ENCODE measurements around the gene CMKLR1.

CMKLR1 gene

GRCh38 chr12:108302016-108302402 lies 37.1 kb downstream of the CMKLR1 start:
- no peak for DNase-seq (ENCODE audit: low read depth in 2 of 2, low spot score in 1 of 2)

GRCh38 chr12:108301346-108301745 lies 37.8 kb downstream of the CMKLR1 start:
- DNase-seq (ENCODE audit: low read depth in 2 of 2, low spot score in 1 of 2), result no peak

GRCh38 chr12:108299980-108300696 lies 39.0 kb downstream of the CMKLR1 start:
- no peak for DNase-seq (ENCODE audit: low read depth in 2 of 2, low spot score in 1 of 2)

GRCh38 chr12:108299516-108299915 lies 39.6 kb downstream of the CMKLR1 start:
- DNase-seq (ENCODE audit: low read depth in 2 of 2, low spot score in 1 of 2), result no peak

GRCh38 chr12:108298761-108299275 lies 40.3 kb downstream of the CMKLR1 start:
- no peak for DNase-seq (ENCODE audit: low read depth in 2 of 2, low spot score in 1 of 2)

- DNase-seq (ENCODE audit: low read depth in 2 of 2, low spot score in 1 of 2), result no peak
Measured at GRCh38 chr12:108297895-108298760, 41.0 kb downstream of the CMKLR1 start.

GRCh38 chr12:108297424-108297823 lies 41.7 kb downstream of the CMKLR1 start:
- DNase-seq (ENCODE audit: low read depth in 2 of 2, low spot score in 1 of 2), result no peak

- no peak for DNase-seq (ENCODE audit: low read depth in 2 of 2, low spot score in 1 of 2)
Measured at GRCh38 chr12:108296945-108297344, 42.2 kb downstream of the CMKLR1 start.

GRCh38 chr12:108295641-108296040 lies 43.5 kb downstream of the CMKLR1 start:
- DNase-seq (ENCODE audit: low read depth in 2 of 2, low spot score in 1 of 2), result no peak

GRCh38 chr12:108289350-108290161 lies 49.6 kb downstream of the CMKLR1 start:
- no peak for DNase-seq (ENCODE audit: low read depth in 2 of 2, low spot score in 1 of 2)

- no peak for DNase-seq (ENCODE audit: low read depth in 2 of 2, low spot score in 1 of 2)
Measured at GRCh38 chr12:108287227-108287626, 51.9 kb downstream of the CMKLR1 start.

- no peak for DNase-seq (ENCODE audit: low read depth in 2 of 2, low spot score in 1 of 2)
Measured at GRCh38 chr12:108285016-108285415, 54.1 kb downstream of the CMKLR1 start.

- no peak for DNase-seq (ENCODE audit: low read depth in 2 of 2, low spot score in 1 of 2)
Measured at GRCh38 chr12:108284163-108284562, 54.9 kb downstream of the CMKLR1 start.

- DNase-seq (ENCODE audit: low read depth in 2 of 2, low spot score in 1 of 2), result no peak
Measured at GRCh38 chr12:108282676-108283075, 56.4 kb downstream of the CMKLR1 start.

- DNase-seq (ENCODE audit: low read depth in 2 of 2, low spot score in 1 of 2), result no peak
Measured at GRCh38 chr12:108282160-108282559, 57.0 kb downstream of the CMKLR1 start.

- DNase-seq (ENCODE audit: low read depth in 2 of 2, low spot score in 1 of 2), result no peak
Measured at GRCh38 chr12:108277613-108278012, 61.5 kb downstream of the CMKLR1 start.

- DNase-seq (ENCODE audit: low read depth in 2 of 2, low spot score in 1 of 2), result no peak
Measured at GRCh38 chr12:108273217-108273616, 65.9 kb downstream of the CMKLR1 start.

- no peak for DNase-seq (ENCODE audit: low read depth in 2 of 2, low spot score in 1 of 2)
Measured at GRCh38 chr12:108271951-108272872, 66.9 kb downstream of the CMKLR1 start.

GRCh38 chr12:108270849-108271143 lies 68.3 kb downstream of the CMKLR1 start:
- DNase-seq (ENCODE audit: low read depth in 2 of 2, low spot score in 1 of 2), result no peak

- DNase-seq (ENCODE audit: low read depth in 2 of 2, low spot score in 1 of 2), result no peak
Measured at GRCh38 chr12:108270035-108270848, 68.9 kb downstream of the CMKLR1 start.

Data from stimulated activated CD8-positive, alpha-beta memory T cell treated with anti-CD3 and anti-CD28 coated beads, Interleukin-4, amount 100 ng/mL, for 4 hours (primary cell).